ENCODE results near the gene RTTN. TPM values are rescaled to one million over a fixed set of nuclear protein-coding genes. Genes with fewer than 3 reads are reported as not detected.
"Not testable (repeated sequence)": the region's sequence is repeated elsewhere in the genome, so short reads cannot be mapped to it uniquely, and the experiment has no call there.

RTTN gene
- total RNA-seq, 1 donor from 2014 or later, result 9.4 TPM

DNA sequence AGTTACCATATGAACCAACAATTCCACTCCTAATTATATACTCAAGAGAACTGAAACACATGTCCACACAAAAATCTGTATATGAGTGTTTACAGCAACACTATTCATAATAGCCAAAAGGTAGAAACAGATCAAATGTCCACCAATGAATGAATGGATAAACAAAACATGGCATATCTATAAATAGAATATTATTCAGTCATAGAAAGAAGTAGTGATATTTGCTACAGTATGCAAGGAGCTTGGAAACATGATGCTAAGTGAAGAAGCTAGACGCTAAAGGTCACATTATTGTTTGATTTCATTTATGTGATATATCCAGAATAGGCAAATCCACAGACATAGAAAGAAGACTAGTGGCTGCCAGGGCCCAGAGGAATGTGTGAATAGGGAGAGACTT lies 92.0 kb downstream of the RTTN start:
- DNase-seq (ENCODE audit: missing footprints), result no peak
- ATAC-seq, result no peak
- intact Hi-C loops (cut with DNase I), result no loop called here

GRCh38 chr18:70110678-70111077 lies 94.8 kb downstream of the RTTN start:
- DNase-seq (ENCODE audit: missing footprints) (peak; percentile 49), ATAC-seq (no peak)
- intact Hi-C loops (cut with DNase I), result no loop called here

GRCh38 chr18:70107091-70107490 lies 98.4 kb downstream of the RTTN start:
- ATAC-seq (no peak), DNase-seq (ENCODE audit: missing footprints) (no peak)
- intact Hi-C loops (cut with DNase I), result no loop called here

DNA sequence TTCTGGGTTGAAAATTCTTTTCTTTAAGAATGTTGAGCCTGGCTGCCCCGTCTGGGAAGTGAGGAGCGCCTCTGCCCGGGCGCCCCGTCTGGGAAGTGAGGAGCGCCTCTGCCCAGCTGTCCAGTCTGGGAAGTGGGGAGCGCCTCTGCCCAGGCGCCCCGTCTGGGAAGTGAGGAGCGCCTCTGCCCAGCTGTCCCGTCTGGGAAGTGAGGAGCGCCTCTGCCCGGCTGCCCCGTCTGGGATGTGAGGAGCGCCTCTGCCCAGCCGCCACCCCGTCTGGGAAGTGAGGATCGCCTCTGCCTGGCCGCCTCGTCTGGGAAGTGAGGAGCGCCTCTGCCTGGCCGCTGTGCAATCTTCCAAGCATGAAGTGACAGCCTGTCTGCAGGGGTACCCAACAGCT lies 102.6 kb downstream of the RTTN start:
- ATAC-seq; intact Hi-C loops (cut with DNase I); DNase-seq (ENCODE audit: missing footprints): not testable (repeated sequence)

DNA sequence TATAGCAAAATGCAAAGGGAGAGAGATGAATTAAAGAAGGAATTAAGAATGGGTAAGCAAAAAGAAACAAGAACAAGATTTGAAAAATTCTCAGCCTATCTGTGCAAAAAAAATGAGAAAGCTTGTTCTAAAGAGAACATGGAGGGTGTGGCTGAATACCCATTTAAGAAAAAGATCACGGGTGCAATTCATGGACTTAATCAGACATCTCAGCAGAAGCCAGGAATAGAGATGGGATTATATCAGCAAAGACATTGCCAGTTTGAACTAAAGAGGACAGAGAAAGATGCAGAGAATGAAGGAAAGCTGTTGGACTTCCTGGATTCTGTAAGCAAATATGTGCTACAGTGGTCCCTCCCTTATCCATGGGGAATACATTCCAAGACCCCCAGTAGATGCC lies 115.6 kb downstream of the RTTN start:
- no peak for ATAC-seq
- intact Hi-C loops (cut with DNase I), result loop anchor here (5.0 to 10.0 kb wide), 2 partner anchors 685 to 1238 kb away; partner anchors contain the start of gene DOK6
- DNase-seq (ENCODE audit: missing footprints), result no peak

DNA sequence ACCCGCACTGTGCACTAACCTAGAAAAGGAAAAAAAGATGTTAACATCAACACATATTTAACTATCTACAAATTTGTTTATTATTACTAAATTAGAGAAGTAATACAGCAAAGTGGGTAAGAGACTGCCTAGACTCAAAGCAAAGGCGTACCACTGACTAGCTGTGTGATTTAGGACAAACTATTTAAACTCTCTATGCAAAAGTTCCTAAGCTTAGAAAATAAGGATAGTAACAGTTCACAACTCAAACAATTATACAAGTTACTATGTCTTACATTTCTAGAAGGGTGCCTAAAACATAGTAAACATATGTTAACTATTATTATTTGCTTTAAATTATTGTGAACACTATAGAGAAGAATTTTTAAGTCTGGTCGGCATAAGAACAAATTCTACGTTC lies 119.4 kb downstream of the RTTN start:
- intact Hi-C loops (cut with DNase I), result loop anchor here (5.0 to 10.0 kb wide), 2 partner anchors 681 to 1234 kb away; partner anchors contain the start of gene DOK6
- no peak for ATAC-seq
- no peak for DNase-seq (ENCODE audit: missing footprints)

DNA sequence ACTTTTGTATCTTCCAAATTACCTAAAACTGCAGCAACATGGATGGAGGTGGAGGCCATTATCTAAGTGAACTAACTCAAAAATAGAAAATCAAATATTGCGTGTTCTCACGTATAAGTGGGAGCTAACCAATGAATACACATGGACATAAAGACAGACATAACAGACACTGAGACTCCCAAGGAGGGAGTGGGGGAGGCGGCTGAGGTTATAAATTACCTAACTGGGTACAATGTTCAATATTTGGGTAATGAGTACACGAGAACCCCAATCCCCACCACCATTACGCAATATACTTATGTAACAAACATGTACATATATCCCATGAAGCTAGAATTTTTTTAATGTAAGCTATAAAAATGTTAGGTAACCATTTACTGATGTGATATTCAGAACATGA lies 119.8 kb downstream of the RTTN start:
- ATAC-seq, result no peak
- DNase-seq (ENCODE audit: missing footprints), result no peak
- intact Hi-C loops (cut with DNase I), result loop anchor here (5.0 to 10.0 kb wide), 2 partner anchors 681 to 1233 kb away; partner anchors contain the start of gene DOK6

DNA sequence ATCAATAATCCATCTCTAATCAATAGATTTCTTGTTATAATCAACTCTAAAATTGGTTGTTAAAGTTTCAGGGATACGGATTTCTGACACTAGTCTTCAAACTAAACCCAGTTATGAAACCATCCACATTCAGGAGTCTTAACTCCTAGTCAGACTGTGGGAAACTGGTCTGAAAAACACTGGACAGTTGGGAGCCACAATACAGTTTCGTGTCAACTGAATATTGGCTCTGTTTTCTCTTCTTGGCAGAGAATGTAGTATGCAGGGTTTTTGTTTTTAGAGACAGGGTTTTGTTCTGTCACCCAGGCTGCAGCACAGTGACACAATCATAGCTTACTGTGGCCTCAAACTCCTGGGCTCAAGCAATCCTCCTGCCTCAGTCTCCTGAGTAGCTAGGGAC lies 123.1 kb downstream of the RTTN start:
- intact Hi-C loops (cut with DNase I), result loop anchor here (10.0 kb wide), 1 partner anchor 678 kb away; the partner anchor contains the start of gene DOK6

DNA sequence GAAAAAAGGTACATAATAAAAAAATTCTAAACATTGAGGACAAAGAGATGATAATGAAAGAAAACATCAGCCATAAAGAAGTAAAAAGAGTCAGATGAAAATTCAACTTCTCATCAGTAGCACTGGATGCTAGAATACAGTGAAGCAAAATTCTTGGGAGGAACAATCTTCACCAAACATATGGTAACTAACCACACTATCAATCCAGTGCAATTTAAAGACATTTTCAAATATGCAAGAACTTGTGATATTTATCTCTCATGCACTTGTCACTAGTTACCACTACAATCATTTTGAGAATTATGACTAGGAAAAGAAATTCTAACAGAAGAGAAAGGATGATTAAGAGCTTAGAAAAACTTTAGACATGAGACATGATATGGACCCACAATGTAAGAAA lies 127.4 kb downstream of the RTTN start:
- intact Hi-C loops (cut with DNase I), result no loop called here
- ATAC-seq (no peak), DNase-seq (ENCODE audit: missing footprints) (no peak)

More for the DNA sequence above, 123.1 kb downstream of the RTTN start:
- no peak for DNase-seq (ENCODE audit: missing footprints)
- no peak for ATAC-seq

GRCh38 chr18:70075906-70076305 lies 129.6 kb downstream of the RTTN start:
- DNase-seq (ENCODE audit: missing footprints) (no peak), ATAC-seq (no peak)
- intact Hi-C loops (cut with DNase I), result no loop called here

DNA sequence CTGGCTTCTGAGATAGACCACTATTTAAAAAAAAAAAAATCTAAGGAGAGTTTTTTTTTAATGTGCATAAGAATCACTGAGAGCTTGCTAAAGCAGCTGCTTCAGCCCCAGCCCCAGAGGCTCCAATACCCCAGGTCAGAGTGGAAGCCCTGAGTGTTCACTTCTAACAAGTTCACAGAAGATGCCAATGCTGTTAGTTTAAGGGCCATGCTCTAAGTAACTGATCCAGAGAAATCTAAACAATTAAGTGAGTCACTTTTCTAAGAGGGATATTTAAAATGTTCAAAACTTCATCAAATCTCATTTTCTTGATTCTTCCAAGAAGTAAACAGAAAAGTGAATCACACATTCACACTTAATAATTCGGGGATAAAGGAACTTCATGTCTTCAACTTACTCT lies 131.4 kb downstream of the RTTN start:
- ATAC-seq (no peak), DNase-seq (ENCODE audit: missing footprints) (no peak)
- intact Hi-C loops (cut with DNase I), result loop anchor here (5.0 kb wide), 2 partner anchors 227 to 437 kb away; no protein-coding TSS in a partner anchor

GRCh38 chr18:70073432-70073831 lies 132.1 kb downstream of the RTTN start:
- ATAC-seq (no peak), DNase-seq (ENCODE audit: missing footprints) (no peak)
- intact Hi-C loops (cut with DNase I), result loop anchor here (5.0 kb wide), 2 partner anchors 226 to 436 kb away; no protein-coding TSS in a partner anchor

GRCh38 chr18:70072678-70073077 lies 132.8 kb downstream of the RTTN start:
- ATAC-seq, result no peak
- intact Hi-C loops (cut with DNase I), result loop anchor here (5.0 kb wide), 2 partner anchors 225 to 435 kb away; no protein-coding TSS in a partner anchor
- no peak for DNase-seq (ENCODE audit: missing footprints)

DNA sequence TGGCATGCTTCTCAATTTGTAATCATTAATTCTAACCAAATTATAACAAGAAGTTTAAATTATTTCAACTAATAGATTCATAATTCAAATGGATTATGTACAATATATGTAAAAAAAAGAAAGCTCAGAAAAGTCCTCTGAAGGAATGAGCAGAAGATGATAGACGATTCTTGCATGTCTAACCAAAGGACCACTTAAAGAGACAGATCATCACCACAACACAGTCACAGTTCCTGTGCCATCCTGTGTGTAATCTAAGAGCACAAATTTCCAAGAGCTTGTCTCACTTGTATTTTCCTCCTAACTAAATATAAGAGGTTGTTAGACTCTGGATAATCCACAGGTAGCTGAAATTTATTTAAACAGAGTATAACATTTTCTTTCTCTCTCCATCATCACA lies 135.5 kb downstream of the RTTN start:
- ATAC-seq (no peak), DNase-seq (ENCODE audit: missing footprints) (no peak)
- intact Hi-C loops (cut with DNase I), result loop anchor here (5.0 kb wide), 2 partner anchors 223 to 433 kb away; no protein-coding TSS in a partner anchor

DNA sequence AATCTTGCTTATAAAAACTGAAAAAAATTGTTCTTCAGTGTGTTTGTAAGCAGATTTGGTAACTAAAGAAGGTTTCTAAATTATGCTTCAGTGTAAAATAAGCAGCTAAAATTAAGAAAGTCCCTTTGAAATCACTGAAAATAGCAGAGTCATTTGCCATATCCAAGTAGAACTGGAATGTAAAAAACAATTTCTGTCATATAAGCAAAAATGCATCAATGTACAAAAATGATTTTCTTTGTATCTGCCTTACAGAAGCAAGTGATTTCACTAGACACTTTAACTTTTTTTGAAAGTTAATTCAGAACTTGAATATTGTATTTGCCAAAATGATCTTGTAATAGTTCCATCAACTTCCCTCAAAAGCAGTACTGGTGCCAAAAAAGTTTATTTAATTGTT lies 136.1 kb downstream of the RTTN start:
- no peak for ATAC-seq
- no peak for DNase-seq (ENCODE audit: missing footprints)
- intact Hi-C loops (cut with DNase I), result no loop called here

DNA sequence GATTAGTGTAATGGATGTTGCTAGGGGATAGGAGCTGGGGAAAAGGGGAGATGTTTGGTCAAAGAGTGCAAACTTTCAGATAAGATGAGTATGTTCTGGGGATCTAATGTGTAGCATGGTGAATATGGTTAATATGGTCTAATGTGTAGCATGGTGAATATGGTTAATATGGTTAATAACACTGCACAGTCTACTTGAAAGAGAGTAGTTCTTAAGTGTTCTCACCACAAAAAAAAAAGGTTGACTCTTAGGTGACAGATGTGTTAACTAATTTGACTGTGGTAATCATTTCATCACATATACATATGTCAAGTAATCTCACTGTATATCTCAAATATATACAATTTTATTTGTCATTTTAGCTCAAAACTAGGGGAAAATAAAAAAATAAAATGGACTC lies 136.5 kb downstream of the RTTN start:
- DNase-seq (ENCODE audit: missing footprints) (no peak), ATAC-seq (no peak)
- intact Hi-C loops (cut with DNase I), result no loop called here

DNA sequence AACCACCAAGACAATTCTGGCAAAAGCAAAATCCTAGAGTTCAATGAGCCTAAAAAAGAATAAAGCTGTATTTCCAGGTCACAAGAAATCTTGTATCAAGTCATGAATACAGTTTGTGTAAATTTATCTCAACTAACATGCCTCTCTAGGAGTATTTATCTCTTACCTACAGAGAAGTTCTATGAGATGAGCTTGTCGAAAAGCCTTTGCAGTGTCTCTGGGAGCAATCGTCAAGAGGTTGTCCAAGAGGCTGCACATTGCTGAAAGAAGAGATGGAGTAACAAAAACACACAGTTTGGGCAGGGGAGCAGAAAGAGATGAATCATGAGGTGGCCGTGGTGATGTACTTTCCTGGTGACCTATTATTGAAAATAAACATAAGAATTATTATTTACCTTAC lies 145.8 kb downstream of the RTTN start:
- ATAC-seq (no peak), DNase-seq (ENCODE audit: missing footprints) (no peak)
- intact Hi-C loops (cut with DNase I), result no loop called here

GRCh38 chr18:70058916-70059315 lies 146.6 kb downstream of the RTTN start:
- intact Hi-C loops (cut with DNase I), result no loop called here
- ATAC-seq (no peak), DNase-seq (ENCODE audit: missing footprints) (no peak)

GRCh38 chr18:70047931-70048603 lies 157.4 kb downstream of the RTTN start:
- DNase-seq (ENCODE audit: missing footprints) (no peak), ATAC-seq (peak; percentile 70)
- intact Hi-C loops (cut with DNase I), result loop anchor here (5.0 to 10.0 kb wide), 2 partner anchors 46 to 113 kb away; no protein-coding TSS in a partner anchor

DNA sequence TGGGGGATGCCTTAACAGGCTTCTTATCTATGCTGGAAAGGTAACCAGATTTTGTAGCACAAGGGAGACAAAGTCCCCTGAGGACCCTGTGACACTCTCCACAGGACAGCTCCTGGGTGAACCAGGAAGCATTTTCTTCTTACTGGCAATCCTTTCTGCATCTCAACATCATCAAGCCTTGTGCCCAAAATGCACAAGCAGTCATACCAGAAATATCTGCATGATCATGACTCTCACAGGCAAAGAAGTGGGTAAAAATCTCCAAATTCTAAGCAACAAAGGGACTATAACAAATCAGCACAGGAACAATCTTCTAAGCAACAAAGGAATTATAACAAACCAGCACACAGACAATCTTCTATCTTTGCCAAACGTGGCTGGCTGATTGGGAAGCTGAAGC lies 158.7 kb downstream of the RTTN start:
- ATAC-seq (no peak), DNase-seq (ENCODE audit: missing footprints) (no peak)
- intact Hi-C loops (cut with DNase I), result loop anchor here (5.0 to 10.0 kb wide), 2 partner anchors 44 to 112 kb away; no protein-coding TSS in a partner anchor
